Loucy (cell line): ENCODE data around the gene PPP2R5C.

Experiments used
- CTCF ChIP-seq: fragments of 200-600 bp; sonication (generic); conservative IDR thresholded peaks from 2 replicates; pipeline ENCODE4 v1.5.1; 2014; ENCODE audit warnings: mild to moderate bottlenecking, antibody characterized with exemption, low read length
- EZH2phosphoT487 ChIP-seq: fragments of 200-600 bp; IDR thresholded peaks from 2 replicates; pipeline ENCODE4 v1.6.1; 2018; ENCODE audit warnings: antibody characterized with exemption, mild to moderate bottlenecking, moderate library complexity, borderline replicate concordance

- TF ChIP-seq EZH2phosphoT487 (no peak), CTCF (no peak)
These were observed 163.6 kb downstream of the PPP2R5C start for GRCh38 chr14:101925152-101925551.
